Measurements from ENCODE around the gene GBF1.
"Not testable (repeated sequence)": the region's sequence is repeated elsewhere in the genome, so short reads cannot be mapped to it uniquely, and the experiment has no call there.

GBF1 gene

GRCh38 chr10:102275343-102275742 is 30.0 kb downstream of the GBF1 start:
- DNase-seq = no peak

GRCh38 chr10:102279104-102279503 is 33.8 kb downstream of the GBF1 start:
- no peak for DNase-seq

GRCh38 chr10:102280397-102281101 is 35.2 kb downstream of the GBF1 start:
- DNase-seq = peak; percentile 62

GRCh38 chr10:102281102-102281487 is 35.8 kb downstream of the GBF1 start:
- DNase-seq = peak; percentile 53

- DNase-seq = no peak
These were observed 38.2 kb downstream of the GBF1 start for GRCh38 chr10:102283488-102283887.

GRCh38 chr10:102283890-102284289 is 38.6 kb downstream of the GBF1 start:
- no peak for DNase-seq

- no peak for DNase-seq
These were observed 39.2 kb downstream of the GBF1 start for GRCh38 chr10:102284531-102284930.

- no peak for DNase-seq
These were observed 39.8 kb downstream of the GBF1 start for GRCh38 chr10:102285133-102285532.

GRCh38 chr10:102286216-102286615 is 40.9 kb downstream of the GBF1 start:
- DNase-seq = no peak

- no peak for DNase-seq
These were observed 42.2 kb downstream of the GBF1 start for GRCh38 chr10:102287538-102287937.

- DNase-seq = no peak
These were observed 42.7 kb downstream of the GBF1 start for GRCh38 chr10:102287991-102288390.

GRCh38 chr10:102289356-102289755 is 44.0 kb downstream of the GBF1 start:
- DNase-seq = no peak

- no peak for DNase-seq
These were observed 44.5 kb downstream of the GBF1 start for GRCh38 chr10:102289840-102290239.

GRCh38 chr10:102291221-102291905 is 46.0 kb downstream of the GBF1 start:
- no peak for DNase-seq

- DNase-seq = no peak
These were observed 51.8 kb downstream of the GBF1 start for GRCh38 chr10:102297101-102297500.

GRCh38 chr10:102298899-102299298 is 53.6 kb downstream of the GBF1 start:
- no peak for DNase-seq

- no peak for DNase-seq
These were observed 54.5 kb downstream of the GBF1 start for GRCh38 chr10:102299873-102300272.

GRCh38 chr10:102300278-102300843 is 55.0 kb downstream of the GBF1 start:
- DNase-seq = no peak

GRCh38 chr10:102300912-102301311 is 55.6 kb downstream of the GBF1 start:
- not testable (repeated sequence) for DNase-seq

GRCh38 chr10:102301332-102301731 is 56.0 kb downstream of the GBF1 start:
- not testable (repeated sequence) for DNase-seq

- no peak for DNase-seq
These were observed 57.3 kb downstream of the GBF1 start for GRCh38 chr10:102302611-102303010.

- no peak for DNase-seq
These were observed 60.7 kb downstream of the GBF1 start for GRCh38 chr10:102306006-102306405.

- no peak for DNase-seq
These were observed 61.4 kb downstream of the GBF1 start for GRCh38 chr10:102306710-102307109.

GRCh38 chr10:102308318-102308717 is 63.0 kb downstream of the GBF1 start:
- not testable (repeated sequence) for DNase-seq

Measured in eye (tissue), 1 donor.